MCF 10A (cell line): Measurements from ENCODE around the gene FER. TPM values are rescaled to one million over a fixed set of nuclear protein-coding genes. Genes with fewer than 3 reads are reported as not detected.

Experiments used
- BruUV-seq: library from RNA; stranded (reverse); fragments of 400-500 nt; replicated peaks from 2 replicates; lab custom pipeline; 2021; lab: Mats Ljungman, UMichigan
- CTCF ChIA-PET: fragments of 300-600 bp; sonication (Branson Sonifier 250); formaldehyde crosslinking; extraction: SDS; loops from one replicate; lab custom pipeline; 2021; ENCODE audit warnings: antibody characterized with exemption, inconsistent platforms; lab: Yijun Ruan, JAX
- POLR2A ChIA-PET: fragments of 300-600, 350-650 bp; sonication (Branson Sonifier 250); formaldehyde crosslinking; extraction: SDS; loops from one replicate; lab custom pipeline; 2020; ENCODE audit warnings: antibody characterized with exemption, inconsistent platforms; lab: Yijun Ruan, JAX
- DNase-seq: peaks from one replicate; pipeline ENCODE4 v3.0.0-alpha.2; 2018; ENCODE audit not compliant: unreplicated experiment
- H3K27ac Mint-ChIP-seq: one replicate; pipeline ENCODE4 v1.8.0; 2022; ENCODE audit warnings: mild to moderate bottlenecking, low read depth, mixed read lengths; ENCODE audit not compliant: unreplicated experiment
- H3K27me3 Mint-ChIP-seq: one replicate; pipeline ENCODE4 v1.8.0; 2022; ENCODE audit warnings: mixed read lengths; ENCODE audit not compliant: insufficient read depth, unreplicated experiment
- H3K36me3 Mint-ChIP-seq: one replicate; pipeline ENCODE4 v1.8.0; 2022; ENCODE audit warnings: mild to moderate bottlenecking, moderate library complexity, mixed read lengths; ENCODE audit not compliant: insufficient read depth, unreplicated experiment
- H3K4me1 Mint-ChIP-seq: one replicate; pipeline ENCODE4 v1.8.0; 2022; ENCODE audit warnings: mixed read lengths; ENCODE audit not compliant: insufficient read depth, unreplicated experiment
- H3K4me3 Mint-ChIP-seq: one replicate; pipeline ENCODE4 v1.8.0; 2022; ENCODE audit warnings: mild to moderate bottlenecking, moderate library complexity, mixed read lengths; ENCODE audit not compliant: unreplicated experiment
- H3K9me3 Mint-ChIP-seq: one replicate; pipeline ENCODE4 v1.8.0; 2022; ENCODE audit warnings: mixed read lengths; ENCODE audit not compliant: unreplicated experiment
- intact Hi-C: fragments of 100-400 bp; cut with micrococcal nuclease; formaldehyde crosslinking; loops from 2 replicates; pipeline ENCODE4 v1.14.1; 2022
- total RNA-seq: library from RNA; stranded (reverse); gene quantifications from 2 replicates; pipeline ENCODE4 v1.2.3, GENCODE V29; 2022
- TF ChIP-seq, protein P1 (sequence below): fragments of 200-600 bp; IDR thresholded peaks from one replicate; pipeline ENCODE4 v1.8.0; 2022; ENCODE audit warnings: antibody characterized with exemption, mild to moderate bottlenecking; ENCODE audit not compliant: unreplicated experiment

The FER gene
- total RNA-seq, 1 experiment from 2014 or later: 71.1 TPM

DNA sequence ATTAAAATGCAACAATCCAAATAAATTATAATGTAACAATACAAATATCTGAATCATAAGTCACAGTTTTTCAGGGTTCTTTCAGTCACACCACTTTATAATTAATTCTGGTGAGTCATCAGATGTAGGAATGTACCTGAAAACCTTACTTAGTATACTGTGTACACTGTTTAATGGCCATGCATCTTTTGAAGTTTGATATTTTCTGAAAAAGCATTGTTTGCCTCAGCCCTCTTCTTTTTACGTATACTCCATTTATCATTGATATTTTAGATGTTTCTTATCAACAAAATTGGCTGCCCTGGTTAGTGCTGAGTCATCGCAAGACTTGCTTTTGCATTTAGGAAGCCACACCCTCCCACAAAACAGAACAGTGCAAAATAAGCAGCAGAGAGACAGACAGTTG, 443.5 kb downstream of the FER start:
- no TSS peak for BruUV-seq
- H3K27ac Mint-ChIP-seq: peak overlapping the region; percentile 63
- intact Hi-C loops: loop anchor here (1.0 kb wide), 1 partner anchor 248 kb away; no protein-coding TSS in a partner anchor
- ChIA-PET POLR2A (no interaction called here), CTCF (no interaction called here)
- peaks cover 5% of the 10 kb centered on the region for H3K4me1 Mint-ChIP-seq
- peak; percentile 52 for DNase-seq
- TF ChIP-seq, protein P1, sequence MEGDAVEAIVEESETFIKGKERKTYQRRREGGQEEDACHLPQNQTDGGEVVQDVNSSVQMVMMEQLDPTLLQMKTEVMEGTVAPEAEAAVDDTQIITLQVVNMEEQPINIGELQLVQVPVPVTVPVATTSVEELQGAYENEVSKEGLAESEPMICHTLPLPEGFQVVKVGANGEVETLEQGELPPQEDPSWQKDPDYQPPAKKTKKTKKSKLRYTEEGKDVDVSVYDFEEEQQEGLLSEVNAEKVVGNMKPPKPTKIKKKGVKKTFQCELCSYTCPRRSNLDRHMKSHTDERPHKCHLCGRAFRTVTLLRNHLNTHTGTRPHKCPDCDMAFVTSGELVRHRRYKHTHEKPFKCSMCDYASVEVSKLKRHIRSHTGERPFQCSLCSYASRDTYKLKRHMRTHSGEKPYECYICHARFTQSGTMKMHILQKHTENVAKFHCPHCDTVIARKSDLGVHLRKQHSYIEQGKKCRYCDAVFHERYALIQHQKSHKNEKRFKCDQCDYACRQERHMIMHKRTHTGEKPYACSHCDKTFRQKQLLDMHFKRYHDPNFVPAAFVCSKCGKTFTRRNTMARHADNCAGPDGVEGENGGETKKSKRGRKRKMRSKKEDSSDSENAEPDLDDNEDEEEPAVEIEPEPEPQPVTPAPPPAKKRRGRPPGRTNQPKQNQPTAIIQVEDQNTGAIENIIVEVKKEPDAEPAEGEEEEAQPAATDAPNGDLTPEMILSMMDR: no peak
- peaks cover 30% of the 10 kb centered on the region for H3K36me3 Mint-ChIP-seq
- H3K9me3 Mint-ChIP-seq: no peaks in the 10 kb centered on the region
- no peaks in the 10 kb centered on the region for H3K27me3 Mint-ChIP-seq
- H3K4me3 Mint-ChIP-seq: no peak overlapping the region

DNA sequence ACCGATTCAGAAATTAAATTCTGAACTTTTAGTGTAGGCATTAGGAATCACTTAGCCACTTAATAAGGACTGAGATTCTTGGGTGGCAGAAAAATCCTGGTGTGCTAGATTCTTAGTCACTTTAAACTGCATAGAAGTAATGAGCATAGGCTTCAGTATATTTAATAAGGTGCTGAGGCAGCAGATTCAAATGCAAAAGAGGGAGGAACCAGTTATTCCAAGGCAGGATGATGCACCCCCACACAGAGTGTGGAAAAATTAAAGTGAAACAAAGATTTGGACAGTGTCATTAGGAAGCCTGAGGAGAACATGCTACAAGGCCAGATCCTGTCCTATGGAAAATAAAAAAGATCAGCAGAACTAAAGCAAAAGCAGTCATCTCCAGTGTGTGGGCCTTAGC, 444.3 kb downstream of the FER start:
- Mint-ChIP-seq H3K36me3 (peaks cover 29% of the 10 kb centered on the region), H3K27ac (no peak overlapping the region), H3K9me3 (no peaks in the 10 kb centered on the region), H3K4me3 (no peak overlapping the region), H3K27me3 (no peaks in the 10 kb centered on the region), H3K4me1 (peaks cover 5% of the 10 kb centered on the region)
- BruUV-seq: no TSS peak
- ChIA-PET CTCF (no interaction called here), POLR2A (no interaction called here)
- DNase-seq: no peak
- TF ChIP-seq, protein P1: no peak
- intact Hi-C loops: no loop called here

DNA sequence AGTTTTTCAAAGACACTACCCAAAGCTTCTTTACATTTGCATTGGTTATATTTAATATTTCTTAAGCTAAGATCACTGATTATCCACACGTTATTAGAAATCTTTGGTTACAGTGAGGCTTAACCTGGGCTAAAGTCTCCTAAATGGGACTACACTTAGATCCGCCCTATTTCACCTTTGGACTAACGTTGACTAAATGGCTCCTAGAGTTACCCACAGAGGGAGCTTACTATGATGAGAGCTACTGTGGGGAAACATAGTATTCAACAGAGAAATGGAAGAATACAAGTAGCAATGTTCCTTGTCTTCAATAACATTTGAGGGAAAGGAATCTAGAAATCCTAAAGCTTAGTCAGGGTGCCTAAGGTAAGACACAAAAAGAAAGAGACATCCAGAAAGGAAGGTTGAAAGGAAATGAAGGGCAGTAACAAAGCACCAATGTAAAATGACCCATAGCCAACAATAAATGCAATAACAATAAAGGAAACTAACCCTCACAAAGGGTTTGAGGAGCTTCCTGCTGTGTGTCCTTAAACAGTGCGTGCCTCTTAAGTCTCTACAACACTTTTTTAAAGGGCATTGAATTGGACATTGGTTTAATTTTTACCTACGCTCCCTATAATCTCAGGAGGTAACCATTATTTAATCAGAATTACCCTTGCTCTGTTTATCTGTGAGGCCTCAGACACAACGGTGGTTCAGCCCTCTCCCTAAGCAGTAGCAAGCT, 445.0 kb downstream of the FER start:
- Mint-ChIP-seq H3K27ac (no peak overlapping the region), H3K27me3 (no peaks in the 10 kb centered on the region), H3K4me1 (peaks cover 5% of the 10 kb centered on the region), H3K9me3 (no peaks in the 10 kb centered on the region), H3K36me3 (peaks cover 27% of the 10 kb centered on the region), H3K4me3 (no peak overlapping the region)
- POLR2A ChIA-PET: interaction anchor here (0.7 kb wide), 1 partner anchor 1718 kb away, joined by 3 read pairs; no protein-coding TSS in a partner anchor
- TF ChIP-seq, protein P1: no peak
- no peak for DNase-seq
- CTCF ChIA-PET: no interaction called here
- intact Hi-C loops: no loop called here
- BruUV-seq: no TSS peak

DNA sequence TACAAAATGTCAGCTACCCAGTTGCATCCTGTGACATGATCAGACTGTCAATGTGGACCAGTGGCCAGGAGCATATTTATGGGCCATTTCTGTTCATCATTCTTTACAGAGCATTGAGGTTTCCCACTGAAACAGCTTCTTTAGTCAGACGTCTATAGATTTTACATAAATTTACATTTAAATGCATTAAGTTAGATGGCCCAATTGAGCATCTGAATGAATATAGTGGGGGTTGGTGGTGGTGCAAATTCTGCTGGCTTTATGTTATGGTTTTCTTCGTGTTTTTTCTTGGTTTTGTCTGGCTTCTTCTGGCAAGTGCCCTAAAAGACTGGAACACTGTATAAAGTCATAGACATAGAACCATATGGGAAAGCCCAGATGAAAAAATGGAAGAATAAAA, 448.0 kb downstream of the FER start:
- POLR2A ChIA-PET: no interaction called here
- Mint-ChIP-seq H3K36me3 (peaks cover 26% of the 10 kb centered on the region), H3K9me3 (no peaks in the 10 kb centered on the region), H3K27ac (no peak overlapping the region), H3K4me1 (peaks cover 5% of the 10 kb centered on the region), H3K27me3 (no peaks in the 10 kb centered on the region), H3K4me3 (no peak overlapping the region)
- DNase-seq: no peak
- no TSS peak for BruUV-seq
- TF ChIP-seq, protein P1: no peak
- intact Hi-C loops: no loop called here
- CTCF ChIA-PET: no interaction called here
